Hepatic stellate cell (primary cell): ENCODE results near the gene CEP192.
"Not testable (repeated sequence)": the region's sequence is repeated elsewhere in the genome, so short reads cannot be mapped to it uniquely, and the experiment has no call there.

Experiments used
- DNase-seq: peaks from one replicate; pipeline ENCODE4 v3.0.0; 2011; ENCODE audit warnings: low spot score

The CEP192 gene

DNA sequence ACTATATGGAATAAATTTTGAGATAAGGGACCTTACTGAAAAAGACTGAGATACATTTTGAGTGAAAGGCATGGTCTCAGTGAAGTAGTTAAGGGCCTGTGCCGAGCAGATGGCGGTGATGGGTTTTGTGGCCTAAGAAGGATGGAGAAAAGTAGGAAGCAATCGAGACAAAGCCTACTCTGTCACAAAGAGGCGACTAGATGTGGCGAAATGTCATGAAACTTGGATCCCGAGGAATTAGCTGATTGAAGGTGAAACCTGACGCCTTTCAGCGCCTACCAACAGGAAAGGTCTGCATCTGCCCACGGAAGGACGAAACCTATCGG, 558 bp upstream of the CEP192 start:
- no peak for DNase-seq

GRCh38 chr18:12991821-12992179, 638 bp downstream of the CEP192 start:
- DNase-seq = no peak

DNA sequence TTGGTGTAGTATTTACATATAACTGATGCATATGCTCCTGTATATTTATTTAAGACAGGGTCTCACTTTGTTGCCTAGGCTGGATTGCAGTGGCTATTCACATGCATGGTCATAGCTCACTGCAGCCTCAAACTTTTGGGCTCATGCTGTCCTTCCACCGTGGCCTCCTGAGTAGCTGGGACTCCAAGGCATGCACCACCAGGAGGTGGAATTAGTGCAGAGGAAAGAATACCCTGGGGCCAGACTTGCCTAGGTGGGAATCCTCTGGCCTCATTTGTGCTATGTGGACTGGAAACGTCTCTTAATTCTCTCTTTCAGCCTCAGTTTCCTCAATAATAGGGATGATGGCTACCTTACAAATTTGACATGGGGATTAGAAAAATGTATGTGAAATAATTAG, 2.3 kb downstream of the CEP192 start:
- no peak for DNase-seq

DNA sequence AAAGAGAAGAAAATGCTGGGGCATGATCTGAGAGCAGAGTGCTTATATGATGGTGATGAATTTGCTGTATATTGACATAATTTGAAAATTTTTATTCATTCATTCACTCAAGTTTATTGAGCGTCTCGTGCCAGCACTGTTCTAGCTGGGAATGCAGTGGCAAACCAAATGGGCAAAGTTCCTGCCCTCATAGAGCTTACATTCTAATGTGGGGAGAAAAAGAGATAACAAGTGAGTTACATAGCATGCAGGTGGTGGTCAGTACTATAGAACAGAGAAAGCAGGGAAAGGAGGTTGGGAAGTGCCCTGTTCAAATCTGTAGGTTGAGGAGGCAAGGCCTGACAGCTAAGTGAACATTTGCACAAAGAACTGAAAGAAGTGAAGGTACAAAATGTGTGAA, 4.3 kb downstream of the CEP192 start:
- no peak for DNase-seq

DNA sequence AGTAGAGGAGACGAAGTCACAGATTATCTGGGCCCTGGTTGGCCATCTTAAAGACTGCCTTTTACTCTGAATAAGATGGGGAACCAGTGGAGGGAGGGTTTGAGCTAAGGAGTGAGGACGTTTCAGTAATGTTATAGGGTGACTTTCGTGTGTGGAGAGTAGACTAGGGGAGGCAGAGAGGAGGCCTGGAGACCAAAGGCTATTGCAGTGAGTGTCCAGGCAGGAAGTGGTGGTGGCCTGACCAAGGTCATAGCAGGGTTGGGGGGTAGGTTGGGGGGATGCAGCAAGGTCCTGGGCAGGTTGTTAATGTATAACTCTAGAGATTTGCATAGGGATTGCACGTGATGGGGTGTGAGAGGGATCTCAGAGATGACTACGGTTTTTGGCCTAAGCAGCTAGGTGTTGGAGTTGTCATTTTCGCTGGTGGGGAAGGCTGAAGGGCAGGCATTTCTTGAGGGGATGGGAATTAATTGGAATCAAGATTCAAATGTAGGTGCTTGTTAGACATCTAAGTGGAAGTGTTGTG, 4.9 kb downstream of the CEP192 start:
- DNase-seq = no peak

GRCh38 chr18:12996661-12997292, 5.6 kb downstream of the CEP192 start:
- no peak for DNase-seq

GRCh38 chr18:12997330-12997729, 6.2 kb downstream of the CEP192 start:
- DNase-seq = not testable (repeated sequence)

DNA sequence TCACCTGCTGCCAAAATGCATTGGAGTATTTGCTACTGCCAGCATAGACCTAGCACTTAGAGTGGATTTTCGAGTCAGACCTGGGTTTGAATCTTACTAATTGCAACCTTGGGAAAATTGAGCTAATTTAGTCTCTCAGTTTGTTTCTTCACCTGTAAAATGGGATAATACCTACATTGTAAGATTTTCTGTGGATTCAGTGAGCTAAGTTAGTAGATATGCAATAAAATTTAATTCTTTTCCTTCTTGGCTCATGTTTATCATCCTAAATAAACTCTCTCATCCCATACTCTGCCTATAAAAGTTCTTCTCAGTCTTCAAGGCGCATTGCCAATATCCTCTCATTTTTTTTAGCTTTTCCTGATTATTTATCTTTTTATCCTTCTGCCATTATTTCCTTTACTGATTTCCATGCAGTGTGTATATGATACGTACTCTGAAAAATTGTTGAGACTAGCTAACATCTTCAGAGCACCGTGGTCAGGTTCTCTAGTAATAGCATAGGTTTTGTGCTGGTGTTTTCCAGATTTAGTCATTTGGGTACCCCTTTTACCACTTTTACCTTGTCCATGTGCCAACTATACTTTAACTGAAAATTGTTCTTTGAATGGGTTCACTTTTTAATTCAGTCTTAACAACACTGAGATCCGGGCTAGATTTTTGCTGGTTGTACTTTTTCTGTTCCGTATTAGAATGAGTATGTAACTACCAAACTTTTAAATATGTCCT, 7.3 kb downstream of the CEP192 start:
- no peak for DNase-seq

- DNase-seq = peak; percentile 52
Measured at GRCh38 chr18:13003466-13003896, 12.3 kb downstream of the CEP192 start.

- no peak for DNase-seq
Measured at GRCh38 chr18:13004396-13004795, 13.2 kb downstream of the CEP192 start.

DNA sequence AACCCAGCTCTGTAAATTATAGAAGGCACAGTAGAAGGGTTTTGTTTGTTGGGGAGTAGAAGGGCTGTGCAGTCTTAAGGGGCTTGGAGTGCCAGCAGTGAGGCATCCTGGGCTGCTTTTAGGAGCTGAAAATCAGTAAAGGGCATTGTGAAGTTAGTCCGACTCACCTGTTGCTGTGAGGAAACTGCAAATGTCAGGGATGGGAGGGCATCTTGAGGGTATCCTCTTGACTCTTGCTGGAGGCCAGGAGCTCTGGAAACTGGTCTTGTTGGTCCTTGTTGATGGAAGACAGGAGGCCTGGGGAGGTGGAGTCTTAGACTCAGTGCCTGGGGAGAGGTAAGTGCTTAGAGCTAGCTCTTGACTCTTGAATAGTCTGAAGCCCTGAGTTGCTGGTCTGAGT, 14.1 kb downstream of the CEP192 start:
- DNase-seq = no peak

- DNase-seq = no peak
Measured at GRCh38 chr18:13006531-13007247, 15.5 kb downstream of the CEP192 start.

DNA sequence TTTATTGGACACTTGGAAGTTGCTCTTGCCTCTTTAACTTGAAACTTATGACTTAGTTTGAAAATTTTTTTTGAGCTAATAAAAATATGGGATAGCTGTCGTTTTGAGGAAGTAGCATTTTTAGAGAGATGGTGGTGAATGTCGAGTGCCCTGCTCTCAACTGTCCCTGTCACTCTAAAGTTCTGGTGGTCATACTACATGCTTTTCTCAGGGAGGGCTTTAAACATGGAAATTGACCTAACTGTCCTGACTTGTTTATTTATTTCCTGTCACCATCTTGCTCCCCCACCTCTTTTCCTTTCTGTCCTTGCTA, 16.0 kb downstream of the CEP192 start:
- no peak for DNase-seq

GRCh38 chr18:13011719-13012118, 20.6 kb downstream of the CEP192 start:
- no peak for DNase-seq

DNA sequence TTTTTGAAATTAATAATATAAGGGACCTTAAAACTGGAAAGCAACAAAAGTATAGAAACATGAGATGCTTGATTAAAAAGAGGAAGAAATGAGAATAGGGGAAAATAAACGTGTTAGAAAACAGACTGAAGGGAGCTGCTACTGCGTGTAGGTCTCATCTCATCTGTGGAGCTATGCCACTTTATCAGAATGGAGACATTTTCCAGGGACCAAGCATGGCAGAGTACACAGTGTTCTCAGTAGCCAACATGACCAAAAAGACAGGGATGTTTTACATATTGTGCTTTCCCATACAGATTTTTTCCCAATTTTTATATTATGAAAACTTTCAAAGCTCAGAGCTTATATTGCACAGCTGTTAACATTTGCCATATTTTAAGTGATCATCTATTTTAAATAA, 23.1 kb downstream of the CEP192 start:
- DNase-seq = no peak

GRCh38 chr18:13014818-13015217, 23.7 kb downstream of the CEP192 start:
- DNase-seq = no peak

DNA sequence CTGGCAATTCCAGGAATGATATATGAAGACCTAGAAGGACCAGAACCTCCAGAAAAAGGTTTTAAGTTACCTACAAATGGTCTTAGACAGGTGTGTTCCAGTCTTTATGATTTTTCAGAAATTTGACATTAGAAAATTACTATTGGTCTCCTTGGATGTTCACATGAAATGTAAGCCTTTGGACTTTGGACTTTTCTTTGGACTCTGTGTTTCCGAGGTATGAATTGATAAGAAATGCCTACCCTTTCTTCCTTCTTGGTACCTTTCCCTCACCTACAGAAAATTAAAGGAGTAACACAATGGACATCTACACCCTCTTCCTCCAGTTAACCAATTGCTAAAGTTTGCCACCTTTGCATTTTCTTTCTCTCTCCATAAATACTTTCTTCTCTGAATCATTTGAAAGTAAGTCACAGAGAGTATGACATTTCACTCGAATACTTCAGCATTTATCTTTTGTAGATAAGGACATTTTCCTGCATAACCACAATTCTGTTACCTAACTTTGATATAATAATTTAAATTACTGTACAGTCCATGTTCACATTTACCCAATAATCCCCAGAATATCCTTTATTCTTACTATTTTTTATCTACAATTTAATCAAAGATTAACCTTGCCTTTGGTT, 26.2 kb downstream of the CEP192 start:
- DNase-seq = no peak

DNA sequence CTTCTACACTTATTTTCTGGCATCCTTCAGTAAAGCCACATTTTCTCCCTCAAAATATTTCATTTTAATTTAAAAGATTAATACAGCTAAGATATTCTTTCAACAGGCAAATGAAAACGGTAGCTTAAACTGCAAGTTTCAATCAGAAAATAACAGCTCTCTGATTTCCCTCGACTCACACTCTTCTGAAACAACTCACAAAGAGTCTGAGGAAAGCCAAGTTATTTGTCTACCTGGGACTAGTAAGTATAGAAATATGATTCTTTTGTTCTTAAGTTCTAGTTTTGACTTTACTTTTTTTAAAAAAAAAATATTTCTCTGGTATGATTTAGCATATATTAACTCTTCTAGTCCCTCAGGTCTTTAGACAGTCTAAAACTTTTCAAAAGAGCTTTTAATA, 27.2 kb downstream of the CEP192 start:
- DNase-seq = no peak

DNA sequence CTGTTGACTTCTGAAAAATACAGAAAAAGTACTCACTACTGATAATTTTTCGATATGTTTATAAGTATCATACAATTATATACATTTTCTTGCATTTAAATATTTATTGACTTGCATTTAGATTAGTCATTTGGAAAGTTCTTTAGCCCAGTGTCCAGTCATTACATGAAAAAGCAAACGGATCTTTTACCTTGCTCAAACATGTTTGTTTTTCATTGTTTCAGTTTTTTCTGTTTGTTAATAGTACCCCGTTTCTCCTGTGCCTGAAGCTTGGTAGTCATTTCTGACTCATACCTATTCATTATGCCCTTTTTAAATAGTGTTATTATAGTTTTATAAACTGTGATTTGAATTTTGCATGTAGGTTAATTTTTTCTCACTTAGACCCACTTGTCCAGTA, 28.1 kb downstream of the CEP192 start:
- DNase-seq = no peak

GRCh38 chr18:13022644-13023043, 31.5 kb downstream of the CEP192 start:
- DNase-seq = no peak

DNA sequence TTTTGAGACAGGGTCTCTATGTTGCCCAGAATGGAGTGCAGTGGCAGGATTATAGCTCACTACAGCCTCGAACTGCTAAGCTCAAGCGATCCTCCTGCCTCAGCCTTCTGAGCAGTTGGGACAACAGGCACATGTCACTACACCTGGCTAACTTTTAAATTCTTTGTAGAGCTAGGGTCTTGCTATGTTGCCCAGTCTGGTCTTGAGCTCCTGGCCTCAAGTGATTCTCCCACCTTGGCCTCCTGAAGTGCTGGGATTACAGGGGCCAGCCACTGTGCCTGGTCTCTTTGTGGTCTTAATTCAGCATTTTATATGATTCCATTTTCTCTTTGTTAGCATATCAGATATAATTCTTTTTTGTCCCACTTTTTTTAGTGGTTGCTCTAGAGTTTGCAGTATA, 34.1 kb downstream of the CEP192 start:
- no peak for DNase-seq

DNA sequence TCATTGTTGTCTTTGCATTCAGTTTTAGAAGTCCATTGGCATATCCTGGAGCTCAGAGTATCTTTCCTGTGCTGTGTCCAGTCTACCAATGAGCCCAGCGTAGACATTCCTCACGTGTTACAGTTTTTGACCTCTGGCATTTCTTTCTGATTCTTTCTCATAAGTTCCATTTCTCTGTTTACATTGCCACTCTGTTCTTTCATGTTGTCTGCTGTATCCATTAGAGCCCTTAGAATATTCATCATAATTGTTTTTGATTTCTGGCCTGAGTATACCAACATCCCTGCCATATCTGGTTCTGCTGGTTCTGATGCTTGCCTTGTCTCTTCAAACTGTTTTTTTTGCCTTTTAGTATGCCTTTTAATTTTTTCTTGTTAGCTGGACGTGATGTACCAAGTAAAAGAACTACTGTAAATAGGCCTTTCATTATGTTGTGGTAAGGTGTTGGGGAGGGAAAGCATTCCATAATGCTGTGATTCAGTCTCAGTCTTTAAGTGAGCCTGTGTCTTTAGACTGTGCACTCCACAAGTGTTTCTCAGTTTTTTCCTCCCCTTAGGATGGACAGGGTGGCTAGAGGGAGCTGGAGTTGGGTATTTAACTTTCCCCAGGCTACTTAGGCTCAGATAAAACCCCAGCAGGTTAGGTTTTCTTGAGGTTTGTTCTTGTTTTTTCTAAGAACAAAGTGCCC, 35.6 kb downstream of the CEP192 start:
- DNase-seq = peak; percentile 17
